ENCODE results near the gene CPEB2. TPM values are rescaled to one million over a fixed set of nuclear protein-coding genes. Genes with fewer than 3 reads are reported as not detected.

CPEB2 gene
- total RNA-seq, 1 donor from 2014 or later: 11.3 TPM

DNA sequence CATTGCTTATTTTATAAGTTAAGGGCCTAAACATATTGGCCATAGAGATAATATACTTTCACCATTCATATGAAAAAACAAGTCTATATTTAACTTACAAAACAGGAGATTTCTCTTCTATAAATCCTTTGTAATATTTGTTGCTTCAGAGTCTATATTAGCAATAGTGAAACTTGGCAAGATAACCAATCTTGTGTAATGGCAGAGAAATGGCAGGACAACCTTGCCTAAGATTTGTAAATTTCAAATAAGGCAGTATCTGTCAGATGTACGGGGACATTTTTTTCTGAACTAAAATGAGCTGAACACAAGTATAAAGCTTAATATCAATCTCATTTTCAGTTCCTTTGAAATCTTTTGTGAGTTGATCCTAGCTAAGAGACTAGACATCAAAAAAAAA, 17.8 kb upstream of the CPEB2 start:
- no peaks in the 10 kb centered on the region for H3K36me3 ChIP-seq (ENCODE audit: control insufficient read depth, insufficient read depth, low read length)
- DNase-seq (ENCODE audit: low read depth) (peak; percentile 7), FAIRE-seq (no peak)
- TF ChIP-seq, protein P1, sequence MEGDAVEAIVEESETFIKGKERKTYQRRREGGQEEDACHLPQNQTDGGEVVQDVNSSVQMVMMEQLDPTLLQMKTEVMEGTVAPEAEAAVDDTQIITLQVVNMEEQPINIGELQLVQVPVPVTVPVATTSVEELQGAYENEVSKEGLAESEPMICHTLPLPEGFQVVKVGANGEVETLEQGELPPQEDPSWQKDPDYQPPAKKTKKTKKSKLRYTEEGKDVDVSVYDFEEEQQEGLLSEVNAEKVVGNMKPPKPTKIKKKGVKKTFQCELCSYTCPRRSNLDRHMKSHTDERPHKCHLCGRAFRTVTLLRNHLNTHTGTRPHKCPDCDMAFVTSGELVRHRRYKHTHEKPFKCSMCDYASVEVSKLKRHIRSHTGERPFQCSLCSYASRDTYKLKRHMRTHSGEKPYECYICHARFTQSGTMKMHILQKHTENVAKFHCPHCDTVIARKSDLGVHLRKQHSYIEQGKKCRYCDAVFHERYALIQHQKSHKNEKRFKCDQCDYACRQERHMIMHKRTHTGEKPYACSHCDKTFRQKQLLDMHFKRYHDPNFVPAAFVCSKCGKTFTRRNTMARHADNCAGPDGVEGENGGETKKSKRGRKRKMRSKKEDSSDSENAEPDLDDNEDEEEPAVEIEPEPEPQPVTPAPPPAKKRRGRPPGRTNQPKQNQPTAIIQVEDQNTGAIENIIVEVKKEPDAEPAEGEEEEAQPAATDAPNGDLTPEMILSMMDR (IDR thresholded peaks at IDR 0.05; ENCODE audit: insufficient read depth, low read length, severe bottlenecking): no peak
- H3K4me3 ChIP-seq (ENCODE audit: low read depth, low read length): no peak overlapping the region
- H3K27me3 ChIP-seq (ENCODE audit: control insufficient read depth, insufficient read depth, low read length): no peaks in the 10 kb centered on the region

DNA sequence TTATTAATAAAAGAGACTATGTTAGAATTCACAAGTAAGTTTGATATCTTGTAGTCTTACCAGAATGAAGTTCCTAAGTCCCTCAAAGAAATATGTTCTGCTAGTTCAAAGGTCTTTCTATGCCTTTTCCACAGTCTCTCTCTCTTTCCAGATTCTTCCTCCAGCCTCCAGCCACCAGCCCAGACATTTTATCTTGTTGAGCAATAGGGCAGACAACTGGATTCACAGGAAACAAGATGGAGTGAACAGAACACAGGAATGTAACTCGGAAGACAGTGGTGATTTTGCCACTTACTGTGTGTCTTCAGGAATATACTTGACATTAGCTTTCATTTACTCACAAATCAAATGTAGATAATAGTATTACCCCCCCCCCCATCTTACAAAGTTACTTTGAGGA, 17.1 kb upstream of the CPEB2 start:
- peak; percentile 4 for DNase-seq (ENCODE audit: low read depth)
- FAIRE-seq: no peak
- no peaks in the 10 kb centered on the region for H3K27me3 ChIP-seq (ENCODE audit: control insufficient read depth, insufficient read depth, low read length)
- H3K4me3 ChIP-seq (ENCODE audit: low read depth, low read length): no peak overlapping the region
- H3K36me3 ChIP-seq (ENCODE audit: control insufficient read depth, insufficient read depth, low read length): no peaks in the 10 kb centered on the region
- TF ChIP-seq, protein P1 (IDR thresholded peaks at IDR 0.05; ENCODE audit: insufficient read depth, low read length, severe bottlenecking): no peak

DNA sequence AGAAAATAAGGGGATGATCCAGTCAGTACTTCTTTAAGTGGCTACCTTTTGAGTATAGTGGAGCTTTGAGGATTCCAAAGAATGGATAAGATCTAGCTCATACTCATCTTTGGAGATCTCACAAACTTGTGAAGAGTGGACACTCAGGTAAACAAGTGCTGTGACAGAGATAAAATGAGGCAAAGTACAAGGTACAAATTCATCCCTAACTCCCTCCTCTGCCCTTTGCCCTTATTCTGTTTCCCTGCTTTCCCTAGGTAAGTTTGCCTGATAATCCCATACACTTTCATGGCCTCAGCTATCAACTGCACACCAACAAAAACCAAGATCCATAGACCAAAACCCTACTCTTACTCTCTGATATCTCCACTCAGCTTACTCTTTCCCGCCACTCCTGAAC, 16.4 kb upstream of the CPEB2 start:
- no peak for DNase-seq (ENCODE audit: low read depth)
- TF ChIP-seq, protein P1 (IDR thresholded peaks at IDR 0.05; ENCODE audit: insufficient read depth, low read length, severe bottlenecking): no peak
- Histone ChIP-seq H3K27me3 (ENCODE audit: control insufficient read depth, insufficient read depth, low read length) (no peaks in the 10 kb centered on the region), H3K36me3 (ENCODE audit: control insufficient read depth, insufficient read depth, low read length) (no peaks in the 10 kb centered on the region), H3K4me3 (ENCODE audit: low read depth, low read length) (no peak overlapping the region)
- no peak for FAIRE-seq

DNA sequence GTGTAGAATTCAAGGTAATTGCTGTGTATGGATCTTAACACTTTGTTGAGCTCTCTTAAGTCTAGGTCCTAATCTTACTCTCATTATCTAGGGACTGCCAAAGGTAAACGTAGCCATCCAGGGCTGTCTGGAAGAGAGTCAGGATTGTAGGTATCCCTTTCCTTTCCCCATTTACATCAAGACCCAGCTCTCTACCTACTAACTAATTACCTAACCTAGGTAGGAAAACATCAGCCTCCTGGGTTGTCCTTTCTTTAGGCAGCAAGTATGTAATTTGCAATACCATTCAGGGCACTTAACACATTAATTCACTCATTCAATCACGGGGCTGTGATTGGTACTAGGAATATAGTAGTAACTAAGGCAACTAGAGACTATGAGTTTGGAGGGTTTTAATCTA, 15.2 kb upstream of the CPEB2 start:
- H3K36me3 ChIP-seq (ENCODE audit: control insufficient read depth, insufficient read depth, low read length): no peaks in the 10 kb centered on the region
- no peak for DNase-seq (ENCODE audit: low read depth)
- H3K27me3 ChIP-seq (ENCODE audit: control insufficient read depth, insufficient read depth, low read length): no peaks in the 10 kb centered on the region
- H3K4me3 ChIP-seq (ENCODE audit: low read depth, low read length): no peak overlapping the region
- peak; percentile 28 for FAIRE-seq
- TF ChIP-seq, protein P1 (IDR thresholded peaks at IDR 0.05; ENCODE audit: insufficient read depth, low read length, severe bottlenecking): no peak

DNA sequence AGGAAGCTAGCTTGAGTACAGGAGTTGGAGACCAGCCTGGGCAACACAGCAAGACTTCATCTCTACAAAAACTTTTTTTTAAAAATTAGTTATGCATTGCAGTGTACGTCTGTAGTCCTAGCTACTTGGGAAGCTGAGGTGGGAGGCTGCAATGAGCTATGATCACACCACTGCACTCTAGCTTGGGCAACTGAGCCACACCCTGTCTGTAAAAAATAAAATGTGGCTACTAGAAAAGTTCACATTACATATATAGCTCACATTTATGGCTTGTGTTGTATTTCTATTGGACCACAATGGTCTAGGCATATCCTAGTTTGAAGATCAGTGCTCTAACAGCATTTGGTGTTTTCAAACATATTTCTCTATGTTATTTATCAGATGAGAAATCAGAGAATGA, 11.8 kb upstream of the CPEB2 start:
- FAIRE-seq: no peak
- Histone ChIP-seq H3K4me3 (ENCODE audit: low read depth, low read length) (no peak overlapping the region), H3K27me3 (ENCODE audit: control insufficient read depth, insufficient read depth, low read length) (no peaks in the 10 kb centered on the region), H3K36me3 (ENCODE audit: control insufficient read depth, insufficient read depth, low read length) (no peaks in the 10 kb centered on the region)
- DNase-seq (ENCODE audit: low read depth): no peak
- TF ChIP-seq, protein P1 (IDR thresholded peaks at IDR 0.05; ENCODE audit: insufficient read depth, low read length, severe bottlenecking): no peak

DNA sequence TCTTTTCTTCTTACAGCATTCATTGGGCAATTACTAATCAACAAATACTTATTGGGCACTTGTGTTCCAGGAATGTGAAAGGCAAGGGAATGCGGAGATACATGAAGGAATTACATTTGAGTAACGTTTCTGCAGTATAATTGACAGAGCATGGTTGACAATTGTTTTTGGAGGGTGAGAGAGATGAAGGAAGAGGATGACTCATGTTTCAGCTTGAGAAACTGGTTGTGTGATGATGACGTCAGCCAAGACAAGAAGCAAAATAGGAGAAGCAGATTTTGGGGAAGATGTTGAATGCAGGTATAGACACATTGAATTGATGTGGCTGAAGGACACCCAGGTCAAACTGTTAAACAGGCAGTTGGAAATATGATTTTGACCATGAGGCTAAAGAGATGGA, 8.0 kb upstream of the CPEB2 start:
- TF ChIP-seq, protein P1 (IDR thresholded peaks at IDR 0.05; ENCODE audit: insufficient read depth, low read length, severe bottlenecking): no peak
- peak; percentile 89 for DNase-seq (ENCODE audit: low read depth)
- Histone ChIP-seq H3K36me3 (ENCODE audit: control insufficient read depth, insufficient read depth, low read length) (no peaks in the 10 kb centered on the region), H3K4me3 (ENCODE audit: low read depth, low read length) (no peak overlapping the region), H3K27me3 (ENCODE audit: control insufficient read depth, insufficient read depth, low read length) (no peaks in the 10 kb centered on the region)
- FAIRE-seq: no peak
